CD1c-positive myeloid dendritic cell (primary cell): ENCODE measurements around the gene RNLS.
"Not testable (repeated sequence)": the region's sequence is repeated elsewhere in the genome, so short reads cannot be mapped to it uniquely, and the experiment has no call there.

Experiments
- DNase-seq: peaks from one replicate; pipeline ENCODE4 v3.0.0-alpha.2; 2016; ENCODE audit errors: extremely low spot score

The RNLS gene

DNA sequence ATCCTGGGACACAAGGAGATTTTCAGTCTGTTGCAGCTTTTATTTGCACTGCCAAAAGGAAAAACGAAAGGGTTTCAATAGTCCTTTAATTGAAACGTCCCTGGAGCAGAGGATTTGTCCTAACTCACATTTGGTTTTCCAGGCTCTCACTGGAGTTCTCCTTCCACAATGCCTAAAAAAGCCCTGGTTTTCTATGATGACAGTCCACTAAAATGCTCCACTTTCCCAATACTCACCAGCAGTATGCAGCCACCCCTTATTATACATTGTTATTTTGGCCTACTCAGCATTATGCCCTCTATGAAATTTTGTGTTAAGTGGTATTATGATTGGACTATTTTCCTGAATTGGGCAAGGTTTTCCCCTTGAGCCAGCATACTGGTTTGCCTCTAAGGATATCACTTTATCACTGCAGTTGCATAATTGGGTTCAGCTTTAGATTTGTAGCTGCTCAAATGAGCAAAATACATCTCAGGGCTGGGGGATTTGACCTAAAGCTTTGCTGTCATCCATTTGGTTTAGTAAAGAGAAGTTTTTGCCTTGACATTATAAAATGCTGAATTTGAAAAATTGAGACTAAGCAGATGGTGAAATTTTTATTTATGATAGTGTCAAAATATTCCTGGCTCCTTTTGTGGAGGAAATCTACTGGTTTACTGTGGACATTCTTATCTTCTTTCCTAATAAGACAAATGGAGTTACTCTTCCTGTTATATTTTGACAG, 239.2 kb downstream of the RNLS start:
- no peak for DNase-seq

- no peak for DNase-seq
Measured at GRCh38 chr10:88342733-88343310, 240.3 kb downstream of the RNLS start.

DNA sequence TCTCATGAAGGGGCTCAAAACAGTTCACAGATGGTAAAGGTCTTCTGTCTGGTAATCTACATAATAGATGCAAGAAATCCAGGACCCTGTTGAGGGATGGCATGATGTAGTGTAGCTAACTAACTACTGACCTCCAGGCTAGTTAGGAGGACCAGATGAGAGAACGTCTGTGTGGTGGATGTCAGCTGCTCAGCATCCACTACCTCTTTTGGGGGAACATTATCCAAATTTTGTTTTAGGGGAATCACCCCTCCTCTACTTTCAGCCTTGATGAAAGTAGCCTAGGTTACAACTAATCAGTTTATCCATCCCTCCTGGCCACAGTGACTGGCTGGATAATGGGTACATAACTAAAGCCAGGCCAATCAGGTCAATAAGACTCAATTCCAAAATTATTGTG, 246.0 kb downstream of the RNLS start:
- no peak for DNase-seq

- DNase-seq: peak; percentile 36
Measured at GRCh38 chr10:88336334-88336733, 246.8 kb downstream of the RNLS start.

DNA sequence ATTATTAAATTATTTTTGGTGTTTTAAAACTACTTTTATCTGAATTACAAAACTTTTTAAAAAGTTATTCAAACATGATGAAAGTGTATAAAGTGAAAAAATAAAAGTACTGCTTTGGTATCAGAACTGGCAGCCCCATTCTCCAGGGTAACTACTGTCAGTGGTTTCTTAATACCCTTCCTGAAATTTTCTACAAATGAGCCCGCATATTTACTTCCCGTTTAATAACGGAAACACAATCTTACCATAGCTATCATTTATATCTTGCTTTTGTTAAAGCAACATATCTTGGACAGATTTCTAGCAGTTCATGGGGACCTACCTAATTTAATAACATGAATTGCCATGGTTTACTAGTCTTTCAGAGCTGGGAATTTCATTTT, 249.9 kb downstream of the RNLS start:
- peak; percentile 66 for DNase-seq

GRCh38 chr10:88332503-88333247, 250.4 kb downstream of the RNLS start:
- DNase-seq: peak; percentile 23

DNA sequence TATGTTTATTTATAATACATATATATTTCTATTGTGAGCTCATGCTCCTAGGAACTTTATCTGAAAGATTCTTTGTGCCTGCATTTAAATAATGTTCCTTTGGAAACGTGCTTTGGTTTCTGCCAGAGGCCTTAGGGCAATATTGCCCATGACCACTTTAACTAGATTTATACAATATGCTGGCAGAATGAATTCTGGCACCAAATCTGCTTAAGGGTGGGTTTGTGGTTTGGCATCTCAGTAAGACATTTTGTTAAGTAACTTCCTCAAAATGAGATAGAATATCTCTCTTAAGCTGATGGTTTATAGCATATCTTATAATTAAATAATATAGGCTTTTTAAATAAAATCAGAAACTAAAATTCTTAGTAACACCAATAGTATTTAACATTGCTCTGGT, 252.9 kb downstream of the RNLS start:
- peak; percentile 4 for DNase-seq

DNA sequence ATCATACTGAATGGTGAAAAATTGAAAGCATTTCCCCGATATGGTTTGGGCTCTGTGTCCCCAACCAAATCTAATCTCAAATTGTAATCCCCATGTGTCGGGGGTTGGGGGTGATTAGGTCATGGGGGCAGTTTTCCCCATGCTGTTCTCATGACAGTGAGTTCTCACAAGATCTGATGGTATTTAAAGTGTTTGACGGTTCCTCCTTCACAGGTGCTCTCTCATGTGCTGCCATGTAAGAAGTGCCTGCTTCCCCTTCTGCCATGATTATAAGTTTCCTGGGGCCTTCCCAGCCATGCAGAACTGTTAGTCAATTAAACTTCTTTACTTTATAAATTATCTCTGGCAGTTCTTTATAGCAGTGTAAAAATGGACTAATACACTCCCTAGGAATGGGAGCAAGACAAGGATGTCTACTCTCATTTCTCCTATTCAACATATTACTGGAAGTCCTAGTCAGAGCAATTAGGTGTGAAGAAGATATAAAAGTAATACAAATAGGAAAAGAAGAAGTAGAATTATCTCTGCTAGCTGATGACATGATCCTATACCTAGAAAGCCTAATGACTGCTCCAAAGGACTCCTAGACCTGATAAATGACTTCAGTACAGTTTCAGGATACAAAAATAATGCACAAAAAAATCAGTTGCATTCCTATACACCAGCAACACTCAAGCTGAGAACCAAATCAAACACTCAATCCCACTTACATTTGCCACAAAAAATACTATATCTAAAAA, 260.6 kb downstream of the RNLS start:
- DNase-seq: no peak

DNA sequence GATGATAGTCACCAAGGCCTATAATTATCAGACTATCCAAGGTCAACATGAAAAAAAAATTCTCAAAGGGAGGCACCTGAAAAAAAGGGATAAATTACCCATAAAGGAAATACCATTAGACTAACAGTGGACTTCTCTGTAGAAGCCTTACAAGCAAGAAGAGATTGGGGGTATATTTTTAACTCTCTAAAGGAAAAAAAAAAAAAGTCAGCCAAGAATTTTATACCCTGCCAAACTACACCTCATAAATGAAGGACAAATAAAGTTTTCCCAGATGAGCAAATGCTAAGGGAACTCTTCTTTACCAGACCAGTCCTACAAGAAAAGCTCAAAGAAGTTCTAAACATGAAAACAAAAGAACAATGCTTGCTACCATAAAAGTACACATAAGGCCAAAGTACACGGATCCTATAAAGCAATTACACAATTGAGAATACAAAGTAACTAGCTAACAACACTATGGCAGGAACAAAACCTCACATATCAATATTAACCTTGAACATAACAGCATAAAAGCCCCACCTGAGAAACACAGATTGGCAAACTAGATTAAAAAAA, 263.1 kb downstream of the RNLS start:
- no peak for DNase-seq

GRCh38 chr10:88318803-88319202, 264.3 kb downstream of the RNLS start:
- no peak for DNase-seq

- DNase-seq: no peak
Measured at GRCh38 chr10:88317099-88317498, 266.0 kb downstream of the RNLS start.

- no peak for DNase-seq
Measured at GRCh38 chr10:88316292-88316861, 266.7 kb downstream of the RNLS start.

DNA sequence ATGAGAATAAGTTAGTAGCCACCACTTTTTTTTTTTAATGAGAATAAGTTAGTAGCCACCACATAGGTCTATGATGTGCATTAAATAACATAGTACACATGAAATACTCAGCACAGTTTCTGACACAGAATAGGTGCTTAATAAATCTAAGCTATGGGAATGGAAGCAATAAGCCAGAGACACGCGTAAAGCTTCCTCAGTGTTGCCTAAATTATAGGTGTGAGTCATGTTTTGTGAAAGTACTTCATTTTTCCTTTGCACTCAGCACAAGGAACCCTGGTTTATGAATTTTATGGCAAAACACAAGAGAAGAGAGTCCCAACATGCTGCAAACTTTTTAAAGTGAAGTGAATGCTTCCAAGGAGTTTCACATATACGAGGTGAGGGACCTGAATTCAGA, 267.4 kb downstream of the RNLS start:
- DNase-seq: peak; percentile 35

GRCh38 chr10:88314362-88314761, 268.8 kb downstream of the RNLS start:
- no peak for DNase-seq

DNA sequence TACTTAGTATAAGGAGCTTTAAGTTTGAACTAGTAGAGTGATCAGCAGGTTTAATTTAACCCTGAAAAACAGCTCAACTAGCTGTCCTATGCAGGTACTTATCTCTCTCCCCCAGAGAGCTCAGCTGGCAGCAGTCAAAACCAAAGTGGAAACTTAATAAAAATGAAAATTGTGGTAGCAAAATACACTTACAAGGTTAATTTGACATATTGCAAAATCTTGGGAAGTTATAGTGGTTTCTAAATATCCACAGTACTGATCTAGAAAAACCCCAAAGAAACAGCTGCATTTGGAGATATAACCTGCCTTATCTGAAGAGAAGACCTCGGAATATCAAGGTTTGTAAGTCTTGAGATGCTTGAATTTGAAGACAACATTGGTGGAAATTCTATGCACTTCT, 269.2 kb downstream of the RNLS start:
- DNase-seq: no peak

DNA sequence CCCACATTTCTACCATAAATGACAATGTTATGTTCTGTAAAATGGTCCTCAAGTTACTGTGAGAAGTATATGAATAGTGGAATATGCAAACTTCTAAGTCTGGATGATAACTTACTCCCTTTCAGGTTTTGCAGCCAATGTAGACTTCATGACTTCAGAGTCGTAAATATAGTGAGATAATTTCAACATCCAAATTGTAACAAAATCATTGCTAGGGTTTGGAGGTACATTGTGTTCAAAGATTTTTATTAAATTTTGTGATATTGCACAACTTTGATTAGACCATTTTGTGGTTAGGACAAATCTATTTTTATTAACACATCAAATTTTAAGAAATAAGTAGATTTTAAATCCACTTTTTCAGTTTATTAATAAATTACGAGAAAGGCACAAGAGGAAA, 270.3 kb downstream of the RNLS start:
- no peak for DNase-seq

DNA sequence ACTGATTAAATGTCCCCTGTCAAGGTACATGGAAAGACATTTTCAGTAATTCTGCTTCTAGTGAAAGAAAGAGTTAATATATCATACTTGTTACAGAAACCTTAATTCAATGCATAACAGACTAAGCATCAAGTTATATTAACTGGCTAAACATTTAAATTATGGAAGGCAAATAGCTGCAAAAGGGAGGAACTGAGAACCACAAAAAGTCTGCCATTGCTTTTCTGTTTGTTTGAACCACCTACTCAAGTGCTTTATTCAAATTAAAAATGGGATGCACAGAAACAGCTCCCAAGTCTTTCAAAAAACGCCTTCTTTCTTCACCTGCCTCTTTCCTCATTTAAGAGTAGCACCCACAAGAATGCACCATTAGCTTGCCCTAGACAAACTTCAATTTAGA, 271.9 kb downstream of the RNLS start:
- DNase-seq: peak; percentile 22

- DNase-seq: peak; percentile 17
Measured at GRCh38 chr10:88309365-88309764, 273.8 kb downstream of the RNLS start.

GRCh38 chr10:88308361-88308760, 274.8 kb downstream of the RNLS start:
- not testable (repeated sequence) for DNase-seq

GRCh38 chr10:88299787-88300186, 283.3 kb downstream of the RNLS start:
- DNase-seq: no peak

GRCh38 chr10:88297103-88297502, 286.0 kb downstream of the RNLS start:
- no peak for DNase-seq
